ENCODE results near the gene TNS1. TPM values are rescaled to one million over a fixed set of nuclear protein-coding genes. Genes with fewer than 3 reads are reported as not detected.

TNS1 gene
- total RNA-seq, 2 donors from 2014 or later, result 168 to 174 TPM

DNA sequence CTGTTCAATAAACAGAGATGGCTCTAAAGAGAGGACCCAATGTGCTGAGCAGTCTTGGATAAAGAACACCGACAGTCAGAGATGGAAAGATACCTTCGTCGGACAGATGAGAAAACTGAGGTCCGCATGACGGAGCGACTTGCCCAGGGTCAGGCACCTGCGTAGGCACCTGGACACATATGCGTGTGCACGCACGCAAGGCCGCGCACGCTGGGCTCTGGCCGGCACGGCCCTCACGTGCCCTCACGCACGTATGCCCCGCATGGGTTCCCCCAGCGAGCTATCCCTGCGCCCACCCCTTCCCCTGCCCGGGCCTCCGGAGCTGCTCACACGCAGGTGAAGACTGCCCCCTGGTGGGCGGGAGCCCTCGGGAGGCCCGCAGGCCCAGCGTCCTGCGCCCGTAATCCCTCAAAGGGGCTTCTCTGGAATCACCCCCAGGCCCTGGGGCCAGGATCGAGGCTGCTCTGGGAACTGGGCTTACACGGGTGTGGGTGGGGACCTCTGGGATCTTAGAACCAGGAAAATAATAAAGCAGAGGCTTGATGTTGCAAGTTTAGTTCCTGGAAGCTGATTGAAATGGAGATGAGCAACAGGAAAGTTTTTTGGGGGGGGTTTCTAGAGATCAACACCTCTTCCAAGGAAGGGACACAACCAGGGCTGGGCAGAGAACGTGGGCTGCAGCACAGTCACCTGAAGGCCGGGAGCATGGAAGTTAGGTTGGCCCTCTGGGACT is 246.3 kb downstream of the TNS1 start:
- Histone ChIP-seq H3K27me3 (no peaks in the 10 kb centered on the region), H3K9me3 (peaks cover 0 to under 1% (median 0%) of the 10 kb centered on the region in 3 donors), H3K4me3 (no peak overlapping the region), H3K36me3 (replicated peaks in 1 of 2; ENCODE audit: insufficient read depth in 1 of 2, low read depth in 2 of 2) (no peaks in the 10 kb centered on the region), H3K27ac (no peak overlapping the region), H3K4me1 (peaks cover 6% of the 10 kb centered on the region)
- DNase-seq (peak; percentile 51 to 71 (median 53)), ATAC-seq (peak; percentile 70)
- peak; percentile 42 to 70 (median 59) for TF ChIP-seq CTCF (IDR thresholded peaks at IDR 0.05)
- no peak for TF ChIP-seq POLR2A (IDR thresholded peaks at IDR 0.05)
- WGBS, 2 donors, result 14 to 41% methylated on average over 28 to 34 of the region's 34 CpGs
- intact Hi-C loops (cut with DNase I), result no loop called here

DNA sequence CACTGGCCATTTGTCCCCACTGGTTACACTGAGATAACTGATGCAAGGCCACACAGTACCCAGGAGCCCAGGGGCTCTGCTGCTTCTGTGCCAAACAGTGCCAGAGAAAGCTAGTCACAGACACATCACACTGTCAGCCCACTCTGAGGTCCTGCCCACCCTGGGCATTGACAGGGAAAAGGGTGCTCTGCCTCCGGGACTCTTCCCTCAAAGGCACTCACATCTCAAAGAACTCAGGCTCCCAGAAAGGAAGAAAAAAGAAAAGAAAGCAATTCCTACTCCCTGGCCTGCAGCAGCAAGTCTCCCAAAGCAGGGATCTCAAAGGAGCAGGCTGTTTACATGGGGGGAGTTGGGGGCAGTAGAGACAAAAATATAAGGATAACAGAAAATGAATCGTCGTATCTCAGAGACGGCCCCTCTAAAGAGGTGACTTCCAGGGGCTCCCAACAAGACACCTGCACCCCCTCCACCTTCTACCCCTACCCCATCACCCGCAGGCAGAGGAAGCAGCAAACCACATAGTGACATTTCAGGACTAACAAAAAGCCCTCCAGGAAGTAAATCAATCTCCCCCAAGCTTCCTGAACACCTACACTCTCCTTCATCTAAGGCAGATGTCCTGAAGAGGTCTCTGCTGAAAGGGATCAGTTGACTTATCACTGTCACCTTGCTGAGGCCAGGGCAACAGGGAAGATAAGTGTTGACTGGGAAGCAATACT is 247.6 kb downstream of the TNS1 start:
- H3K36me3 ChIP-seq (replicated peaks in 1 of 2; ENCODE audit: insufficient read depth in 1 of 2, low read depth in 2 of 2), result no peaks in the 10 kb centered on the region
- no peaks in the 10 kb centered on the region for H3K27me3 ChIP-seq
- H3K4me1 ChIP-seq, result peaks cover 6% of the 10 kb centered on the region
- WGBS, 2 donors, result 62 to 68% methylated on average over 5 of the region's 5 CpGs
- no peak overlapping the region for H3K27ac ChIP-seq
- no peaks in the 10 kb centered on the region for H3K9me3 ChIP-seq
- no peak for DNase-seq
- intact Hi-C loops (cut with DNase I), result no loop called here
- TF ChIP-seq CTCF (IDR thresholded peaks at IDR 0.05), result no peak
- TF ChIP-seq POLR2A (IDR thresholded peaks at IDR 0.05), result no peak
- ATAC-seq, result no peak
- H3K4me3 ChIP-seq, result no peak overlapping the region

GRCh38 chr2:217753460-217754200 is 249.2 kb downstream of the TNS1 start:
- DNase-seq (no peak), ATAC-seq (no peak)
- TF ChIP-seq CTCF (IDR thresholded peaks at IDR 0.05) (no peak), POLR2A (IDR thresholded peaks at IDR 0.05) (no peak)
- peaks cover 6% of the 10 kb centered on the region for H3K4me1 ChIP-seq
- WGBS, 2 donors, result 79 to 82% methylated on average over 6 to 9 of the region's 9 CpGs
- no peak overlapping the region for H3K4me3 ChIP-seq
- no peaks in the 10 kb centered on the region for H3K27me3 ChIP-seq
- no peaks in the 10 kb centered on the region for H3K36me3 ChIP-seq (replicated peaks in 1 of 2; ENCODE audit: insufficient read depth in 1 of 2, low read depth in 2 of 2)
- intact Hi-C loops (cut with DNase I), result no loop called here
- H3K9me3 ChIP-seq, result no peaks in the 10 kb centered on the region
- no peak overlapping the region for H3K27ac ChIP-seq

DNA sequence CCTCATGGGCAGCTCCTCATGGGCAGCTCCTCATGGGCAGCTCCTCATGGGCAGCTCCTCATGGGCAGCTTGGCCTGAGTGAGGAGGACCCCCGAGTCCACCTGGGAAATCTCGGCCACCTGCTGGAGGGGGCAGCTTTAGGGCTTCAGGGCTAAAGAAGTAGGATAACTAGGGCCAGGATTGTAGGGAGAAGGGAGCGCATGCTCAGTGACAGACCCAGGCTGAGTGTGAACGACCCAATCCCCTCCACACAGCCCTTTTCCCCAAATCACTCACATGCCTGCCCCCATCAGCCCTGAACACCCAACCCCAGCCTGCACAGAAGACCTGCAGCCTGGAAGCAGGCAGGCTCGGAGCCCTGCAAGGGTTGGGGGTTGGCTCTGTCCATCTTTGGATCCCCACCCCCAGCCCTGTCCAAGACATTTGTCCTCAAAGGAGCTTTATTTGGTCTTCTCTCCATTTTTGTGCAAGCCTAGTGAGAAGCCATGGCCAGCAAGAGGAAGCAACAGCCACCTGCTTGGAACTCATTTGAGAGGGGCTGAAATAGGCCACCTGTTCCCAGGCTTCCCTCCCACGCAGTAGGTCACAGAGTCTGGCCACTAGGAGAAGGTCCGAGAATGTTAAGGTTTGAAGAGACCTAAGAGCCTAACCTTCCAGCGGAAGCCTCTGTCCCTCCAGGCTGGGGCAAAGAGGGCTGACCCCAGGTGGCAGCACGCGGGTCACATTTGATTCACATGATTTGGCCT is 249.9 kb downstream of the TNS1 start:
- intact Hi-C loops (cut with DNase I), result no loop called here
- ATAC-seq (no peak), DNase-seq (no peak)
- WGBS, 2 donors, result 83 to 87% methylated on average over 9 to 10 of the region's 10 CpGs
- H3K36me3 ChIP-seq (replicated peaks in 1 of 2; ENCODE audit: insufficient read depth in 1 of 2, low read depth in 2 of 2), result no peaks in the 10 kb centered on the region
- no peak overlapping the region for H3K27ac ChIP-seq
- TF ChIP-seq CTCF (IDR thresholded peaks at IDR 0.05), result no peak
- TF ChIP-seq POLR2A (IDR thresholded peaks at IDR 0.05), result no peak
- H3K27me3 ChIP-seq, result no peaks in the 10 kb centered on the region
- H3K9me3 ChIP-seq, result no peaks in the 10 kb centered on the region
- peaks cover 6% of the 10 kb centered on the region for H3K4me1 ChIP-seq
- H3K4me3 ChIP-seq, result no peak overlapping the region
